ENCODE measurements around the gene KCNK1.
"Not testable (repeated sequence)": the region's sequence is repeated elsewhere in the genome, so short reads cannot be mapped to it uniquely, and the experiment has no call there.

Gene KCNK1

GRCh38 chr1:233619414-233619813 is 5.5 kb downstream of the KCNK1 start:
- not testable (repeated sequence) for H3K36me3 Mint-ChIP-seq (ENCODE audit: low read depth); H3K4me3 Mint-ChIP-seq; H3K9me3 Mint-ChIP-seq; H3K4me1 Mint-ChIP-seq (ENCODE audit: low read depth); H3K27ac Mint-ChIP-seq
- H3K27me3 Mint-ChIP-seq = peaks cover 49% of the 10 kb centered on the region

- no peaks in the 10 kb centered on the region for H3K4me1 Mint-ChIP-seq (ENCODE audit: low read depth)
- no peak overlapping the region for H3K27ac Mint-ChIP-seq
- no peak overlapping the region for H3K4me3 Mint-ChIP-seq
- H3K36me3 Mint-ChIP-seq (ENCODE audit: low read depth) = no peaks in the 10 kb centered on the region
- H3K9me3 Mint-ChIP-seq = no peaks in the 10 kb centered on the region
- peaks cover 43% of the 10 kb centered on the region for H3K27me3 Mint-ChIP-seq
Measured at GRCh38 chr1:233620065-233620464, 6.2 kb downstream of the KCNK1 start.

- no peaks in the 10 kb centered on the region for H3K4me1 Mint-ChIP-seq (ENCODE audit: low read depth)
- no peaks in the 10 kb centered on the region for H3K9me3 Mint-ChIP-seq
- no peak overlapping the region for H3K4me3 Mint-ChIP-seq
- H3K27ac Mint-ChIP-seq = no peak overlapping the region
- H3K36me3 Mint-ChIP-seq (ENCODE audit: low read depth) = no peaks in the 10 kb centered on the region
- H3K27me3 Mint-ChIP-seq = peaks cover 27% of the 10 kb centered on the region
Measured at GRCh38 chr1:233621923-233622322, 8.0 kb downstream of the KCNK1 start.

- no peaks in the 10 kb centered on the region for H3K9me3 Mint-ChIP-seq
- H3K4me3 Mint-ChIP-seq = no peak overlapping the region
- peaks cover 10% of the 10 kb centered on the region for H3K27me3 Mint-ChIP-seq
- H3K4me1 Mint-ChIP-seq (ENCODE audit: low read depth) = no peaks in the 10 kb centered on the region
- H3K36me3 Mint-ChIP-seq (ENCODE audit: low read depth) = no peaks in the 10 kb centered on the region
- no peak overlapping the region for H3K27ac Mint-ChIP-seq
Measured at GRCh38 chr1:233624289-233624688, 10.4 kb downstream of the KCNK1 start.

- Mint-ChIP-seq H3K27ac (no peak overlapping the region), H3K4me1 (ENCODE audit: low read depth) (no peaks in the 10 kb centered on the region), H3K4me3 (no peak overlapping the region), H3K9me3 (no peaks in the 10 kb centered on the region), H3K27me3 (peaks cover 8% of the 10 kb centered on the region), H3K36me3 (ENCODE audit: low read depth) (no peaks in the 10 kb centered on the region)
Measured at GRCh38 chr1:233625087-233625486, 11.2 kb downstream of the KCNK1 start.

GRCh38 chr1:233625510-233625981 is 11.6 kb downstream of the KCNK1 start:
- Mint-ChIP-seq H3K36me3 (ENCODE audit: low read depth) (no peaks in the 10 kb centered on the region), H3K27ac (no peak overlapping the region), H3K27me3 (peaks cover 8% of the 10 kb centered on the region), H3K4me3 (no peak overlapping the region), H3K9me3 (no peaks in the 10 kb centered on the region), H3K4me1 (ENCODE audit: low read depth) (no peaks in the 10 kb centered on the region)

GRCh38 chr1:233627376-233627775 is 13.5 kb downstream of the KCNK1 start:
- Mint-ChIP-seq H3K36me3 (ENCODE audit: low read depth) (no peaks in the 10 kb centered on the region), H3K9me3 (no peaks in the 10 kb centered on the region), H3K4me1 (ENCODE audit: low read depth) (no peaks in the 10 kb centered on the region), H3K27ac (no peak overlapping the region), H3K27me3 (peaks cover 3% of the 10 kb centered on the region), H3K4me3 (no peak overlapping the region)

GRCh38 chr1:233627823-233628222 is 13.9 kb downstream of the KCNK1 start:
- H3K4me1 Mint-ChIP-seq (ENCODE audit: low read depth) = no peaks in the 10 kb centered on the region
- no peaks in the 10 kb centered on the region for H3K36me3 Mint-ChIP-seq (ENCODE audit: low read depth)
- H3K9me3 Mint-ChIP-seq = no peaks in the 10 kb centered on the region
- no peak overlapping the region for H3K27ac Mint-ChIP-seq
- H3K27me3 Mint-ChIP-seq = no peaks in the 10 kb centered on the region
- no peak overlapping the region for H3K4me3 Mint-ChIP-seq

- Mint-ChIP-seq H3K27ac (no peak overlapping the region), H3K36me3 (ENCODE audit: low read depth) (no peaks in the 10 kb centered on the region), H3K4me3 (no peak overlapping the region), H3K27me3 (no peaks in the 10 kb centered on the region), H3K4me1 (ENCODE audit: low read depth) (no peaks in the 10 kb centered on the region), H3K9me3 (no peaks in the 10 kb centered on the region)
Measured at GRCh38 chr1:233629305-233629935, 15.5 kb downstream of the KCNK1 start.

GRCh38 chr1:233631810-233632405 is 18.0 kb downstream of the KCNK1 start:
- Mint-ChIP-seq H3K9me3 (no peaks in the 10 kb centered on the region), H3K27me3 (peaks cover 11% of the 10 kb centered on the region), H3K36me3 (ENCODE audit: low read depth) (no peaks in the 10 kb centered on the region), H3K27ac (no peak overlapping the region), H3K4me1 (ENCODE audit: low read depth) (no peaks in the 10 kb centered on the region), H3K4me3 (no peak overlapping the region)

GRCh38 chr1:233632436-233632835 is 18.5 kb downstream of the KCNK1 start:
- Mint-ChIP-seq H3K4me3 (no peak overlapping the region), H3K27me3 (peaks cover 11% of the 10 kb centered on the region), H3K27ac (no peak overlapping the region), H3K4me1 (ENCODE audit: low read depth) (no peaks in the 10 kb centered on the region), H3K36me3 (ENCODE audit: low read depth) (no peaks in the 10 kb centered on the region), H3K9me3 (no peaks in the 10 kb centered on the region)

- Mint-ChIP-seq H3K9me3 (no peaks in the 10 kb centered on the region), H3K36me3 (ENCODE audit: low read depth) (no peaks in the 10 kb centered on the region), H3K27me3 (peaks cover 11% of the 10 kb centered on the region), H3K4me3 (no peak overlapping the region), H3K27ac (no peak overlapping the region), H3K4me1 (ENCODE audit: low read depth) (no peaks in the 10 kb centered on the region)
Measured at GRCh38 chr1:233635765-233636502, 22.0 kb downstream of the KCNK1 start.

- H3K27me3 Mint-ChIP-seq = peaks cover 12% of the 10 kb centered on the region
- H3K9me3 Mint-ChIP-seq = no peaks in the 10 kb centered on the region
- H3K4me3 Mint-ChIP-seq = no peak overlapping the region
- no peaks in the 10 kb centered on the region for H3K4me1 Mint-ChIP-seq (ENCODE audit: low read depth)
- no peak overlapping the region for H3K27ac Mint-ChIP-seq
- H3K36me3 Mint-ChIP-seq (ENCODE audit: low read depth) = no peaks in the 10 kb centered on the region
Measured at GRCh38 chr1:233636503-233636877, 22.6 kb downstream of the KCNK1 start.

- Mint-ChIP-seq H3K27ac (no peak overlapping the region), H3K36me3 (ENCODE audit: low read depth) (no peaks in the 10 kb centered on the region), H3K9me3 (no peaks in the 10 kb centered on the region), H3K4me3 (no peak overlapping the region), H3K27me3 (peaks cover 21% of the 10 kb centered on the region), H3K4me1 (ENCODE audit: low read depth) (no peaks in the 10 kb centered on the region)
Measured at GRCh38 chr1:233638513-233638912, 24.6 kb downstream of the KCNK1 start.

- Mint-ChIP-seq H3K4me3 (no peak overlapping the region), H3K4me1 (ENCODE audit: low read depth) (no peaks in the 10 kb centered on the region), H3K9me3 (no peaks in the 10 kb centered on the region), H3K27me3 (peaks cover 24% of the 10 kb centered on the region), H3K27ac (no peak overlapping the region), H3K36me3 (ENCODE audit: low read depth) (no peaks in the 10 kb centered on the region)
Measured at GRCh38 chr1:233639611-233640010, 25.7 kb downstream of the KCNK1 start.
